T-helper 2 cell treated with Interferon-gamma antibody and Interleukin-4, amounts not matched to agents 100 ng/mL and 5 ng/mL, for 36 hours (primary cell): ENCODE results near the gene DYNC1H1. TPM values are rescaled to one million over a fixed set of nuclear protein-coding genes. Genes with fewer than 3 reads are reported as not detected.
"Not testable (repeated sequence)": the region's sequence is repeated elsewhere in the genome, so short reads cannot be mapped to it uniquely, and the experiment has no call there.

Experiments used
- intact Hi-C: fragments of 100-400 bp; cut with micrococcal nuclease; formaldehyde crosslinking; loops from one replicate; pipeline ENCODE4 v1.15.1; 2023
- total RNA-seq: library from RNA; stranded (reverse); gene quantifications from 2 replicates; pipeline ENCODE4 v1.2.3, GENCODE V29; 2022

The DYNC1H1 gene
- total RNA-seq, 1 donor from 2014 or later, result 284 TPM

DNA sequence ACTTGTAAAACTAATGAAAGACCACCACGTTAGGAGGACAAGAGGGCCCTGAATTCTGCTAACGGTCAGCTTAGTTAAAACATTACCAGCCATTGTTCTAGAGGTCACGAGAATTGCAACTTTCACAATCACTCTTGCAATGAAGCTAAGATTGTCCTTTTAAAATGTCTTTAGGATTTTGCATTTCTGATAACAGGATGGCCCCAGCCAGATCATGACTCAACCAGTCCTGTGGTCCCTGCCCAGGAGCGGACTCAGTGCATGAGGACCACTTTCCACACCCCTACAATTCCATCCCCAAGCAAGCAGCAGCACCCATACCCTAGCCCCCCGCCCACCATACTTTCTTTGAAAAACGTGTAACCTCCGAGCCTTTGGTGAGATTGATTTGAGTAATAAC is 93.8 kb downstream of the DYNC1H1 start:
- intact Hi-C loops, result no loop called here

GRCh38 chr14:102058961-102059360 is 94.6 kb downstream of the DYNC1H1 start:
- intact Hi-C loops, result no loop called here

DNA sequence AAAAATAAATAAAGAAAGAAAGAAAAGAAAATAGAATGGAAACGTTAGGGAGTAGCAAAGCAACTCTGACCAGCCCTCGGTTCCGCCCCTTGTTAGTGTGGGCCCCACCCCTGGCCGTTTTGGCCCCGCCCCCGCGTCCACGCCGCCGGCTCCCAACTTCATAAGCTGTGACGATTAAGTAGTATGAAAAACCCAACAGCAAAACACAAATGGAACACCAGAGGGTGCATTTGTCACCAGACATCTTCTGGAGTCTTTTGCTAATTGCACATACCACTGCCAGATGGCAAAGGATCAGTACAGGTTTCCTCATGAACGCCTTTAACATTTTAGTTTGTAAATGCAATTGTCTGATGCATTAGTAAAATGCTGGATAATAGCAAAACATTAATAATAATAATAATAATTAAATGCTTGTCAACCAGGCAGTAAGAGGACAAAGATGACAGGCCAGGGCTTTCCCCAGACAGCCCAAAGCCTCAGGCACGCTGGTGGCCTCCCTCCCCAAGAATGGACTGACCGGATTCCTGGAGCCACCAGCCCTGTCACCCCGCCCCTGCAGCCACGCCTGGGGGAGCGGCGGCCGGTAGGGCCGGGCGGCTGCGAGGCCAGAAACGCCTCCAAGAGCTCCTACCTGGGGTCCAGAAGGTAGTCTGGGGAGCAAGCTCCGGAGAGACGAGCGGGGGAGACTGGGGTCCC is 98.9 kb downstream of the DYNC1H1 start:
- intact Hi-C loops, result loop anchor here (1.0 kb wide), 1 partner anchor 33 kb away; no protein-coding TSS in a partner anchor

DNA sequence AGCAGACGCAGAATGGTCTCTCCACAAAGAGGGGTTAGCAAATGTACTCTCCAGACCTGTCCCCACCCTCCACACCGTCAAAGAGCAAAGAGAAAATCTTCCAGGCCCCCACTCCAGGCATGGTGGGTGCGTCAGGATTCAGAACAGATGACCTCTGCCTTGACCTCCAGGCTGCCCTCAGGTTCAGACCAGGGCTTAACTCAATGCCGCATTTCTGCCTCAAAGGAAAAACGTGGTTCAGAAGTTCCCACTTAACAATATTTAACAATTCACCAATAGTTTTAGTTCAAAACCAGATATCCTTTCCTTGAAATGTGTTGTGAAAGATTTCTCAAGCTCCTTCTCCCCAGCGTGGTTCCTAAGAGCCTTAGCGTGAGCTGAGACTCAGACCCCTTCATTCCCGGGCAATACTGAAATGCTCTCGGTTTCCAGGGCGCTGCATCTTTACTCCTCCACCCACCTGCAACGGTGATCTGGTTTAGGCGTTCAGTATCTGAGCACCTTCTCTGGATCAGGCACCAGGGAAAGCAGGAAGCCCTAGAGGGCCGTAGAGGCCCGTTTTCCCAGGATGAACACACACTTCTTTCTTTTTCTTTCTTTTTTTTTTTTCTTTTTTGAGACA is 99.5 kb downstream of the DYNC1H1 start:
- intact Hi-C loops, result loop anchor here (1.0 kb wide), 1 partner anchor 32 kb away; no protein-coding TSS in a partner anchor

DNA sequence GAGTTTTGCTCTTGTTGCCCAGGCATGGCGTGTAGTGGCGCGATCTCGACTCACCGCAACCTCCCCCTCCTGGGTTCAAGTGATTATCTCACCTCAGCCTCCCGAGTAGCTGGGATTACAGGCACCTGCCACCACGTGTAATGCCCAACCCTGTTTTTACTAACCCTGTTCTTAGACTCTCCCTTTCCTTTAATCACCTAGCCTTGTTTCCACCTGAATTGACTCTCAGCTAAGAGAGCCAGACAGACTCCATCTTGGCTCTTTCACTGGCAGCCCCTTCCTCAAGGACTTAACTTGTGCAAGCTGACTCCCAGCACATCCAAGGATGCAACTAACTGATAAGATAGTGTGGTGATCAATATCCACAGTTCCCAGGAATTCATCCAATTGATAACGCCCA is 100.2 kb downstream of the DYNC1H1 start:
- intact Hi-C loops, result not testable (repeated sequence)

DNA sequence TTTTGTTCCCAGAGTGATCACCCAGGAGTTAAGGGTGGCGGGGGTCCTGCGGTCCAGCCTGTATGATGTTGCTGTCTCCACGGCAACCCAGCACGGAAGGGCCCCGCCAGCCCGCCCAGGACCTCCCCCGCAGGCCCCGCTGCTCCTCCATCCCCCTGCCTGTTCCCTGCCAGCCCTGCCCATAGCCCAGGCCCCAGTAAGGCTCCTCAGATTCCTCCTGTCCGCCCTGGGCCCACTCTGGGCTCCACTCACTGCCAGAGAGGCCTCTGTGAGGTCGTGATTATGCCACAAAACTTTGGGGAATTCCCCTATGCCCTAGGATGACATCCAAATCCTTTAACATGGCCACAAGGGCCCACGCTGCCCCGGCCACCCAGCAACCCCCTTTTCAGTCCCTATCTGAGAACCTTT is 101.7 kb downstream of the DYNC1H1 start:
- intact Hi-C loops, result no loop called here

DNA sequence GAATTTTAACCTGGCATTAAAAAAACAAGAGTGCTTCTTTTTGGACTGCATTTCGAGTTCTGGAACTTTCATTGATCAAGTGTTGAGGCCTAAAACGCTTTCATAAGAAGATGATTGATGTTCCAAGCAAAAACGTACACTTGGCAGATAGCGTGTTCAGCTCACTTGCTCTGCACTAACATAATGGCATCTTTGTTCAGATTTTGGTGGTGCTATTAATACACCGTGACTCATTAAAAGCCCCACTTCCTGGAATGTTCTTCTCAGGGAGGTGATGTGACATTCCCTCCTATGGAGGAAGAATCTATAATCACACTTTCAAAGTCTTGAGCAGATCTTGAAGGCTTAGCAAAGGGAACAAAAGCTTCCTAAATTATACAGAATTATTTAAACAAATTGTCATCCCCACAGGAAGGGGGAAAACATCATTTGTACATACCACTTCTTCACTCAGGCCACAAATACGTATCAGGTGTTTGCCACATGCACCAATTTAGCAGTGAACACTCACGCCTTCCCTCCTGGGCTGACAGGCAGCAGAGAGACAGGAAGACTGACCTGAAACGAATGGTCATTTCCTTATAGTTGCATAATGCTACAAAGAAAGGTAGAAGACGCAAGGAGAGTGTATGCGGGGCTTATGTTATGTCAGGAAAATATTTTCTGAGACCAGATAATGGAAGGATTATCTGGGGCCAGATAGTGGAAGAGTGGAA is 107.1 kb downstream of the DYNC1H1 start:
- intact Hi-C loops, result no loop called here

DNA sequence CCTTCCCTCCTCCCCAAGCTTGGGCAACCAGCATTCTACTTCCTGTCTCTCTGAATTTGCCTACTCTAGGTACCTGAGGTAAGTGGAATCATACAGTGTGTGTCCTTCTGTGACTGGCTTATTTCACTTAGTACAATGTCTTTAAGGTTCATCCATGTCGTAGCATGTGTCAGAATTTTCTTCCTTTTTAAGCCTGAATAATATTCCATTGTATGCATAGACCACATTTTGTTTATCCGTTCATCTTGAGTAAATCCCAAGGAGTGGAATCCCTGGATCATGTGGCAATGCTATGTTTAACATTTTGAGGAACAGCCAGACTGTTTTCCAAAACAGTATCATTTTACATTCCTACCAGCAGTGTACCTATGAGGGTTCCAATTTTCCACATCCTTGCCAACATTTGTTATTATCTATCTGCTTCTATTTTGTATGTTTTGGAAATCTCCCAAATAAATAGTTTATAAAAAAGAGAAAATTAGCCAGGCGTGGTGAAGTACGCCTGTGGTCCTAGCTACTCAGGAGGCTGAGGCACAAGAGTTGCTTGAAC is 110.1 kb downstream of the DYNC1H1 start:
- intact Hi-C loops, result no loop called here

- intact Hi-C loops, result no loop called here
Measured at GRCh38 chr14:102075155-102075554, 110.8 kb downstream of the DYNC1H1 start.

DNA sequence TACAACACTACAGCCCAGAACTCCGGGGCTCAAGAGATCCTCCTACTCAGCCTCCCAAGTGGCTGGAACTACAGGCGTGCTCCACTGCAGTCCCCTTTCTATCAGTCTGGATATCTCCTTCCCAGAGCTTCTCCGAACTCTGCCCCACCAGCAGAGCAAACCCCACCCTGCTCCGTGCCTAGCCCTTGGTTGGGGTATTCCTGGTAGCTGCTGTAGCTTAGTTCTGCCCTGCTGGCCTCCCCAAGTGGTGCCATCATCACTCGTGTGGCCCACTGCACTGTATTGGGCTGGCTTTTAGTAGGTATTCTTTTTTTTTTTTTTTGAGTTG is 113.0 kb downstream of the DYNC1H1 start:
- intact Hi-C loops, result no loop called here

DNA sequence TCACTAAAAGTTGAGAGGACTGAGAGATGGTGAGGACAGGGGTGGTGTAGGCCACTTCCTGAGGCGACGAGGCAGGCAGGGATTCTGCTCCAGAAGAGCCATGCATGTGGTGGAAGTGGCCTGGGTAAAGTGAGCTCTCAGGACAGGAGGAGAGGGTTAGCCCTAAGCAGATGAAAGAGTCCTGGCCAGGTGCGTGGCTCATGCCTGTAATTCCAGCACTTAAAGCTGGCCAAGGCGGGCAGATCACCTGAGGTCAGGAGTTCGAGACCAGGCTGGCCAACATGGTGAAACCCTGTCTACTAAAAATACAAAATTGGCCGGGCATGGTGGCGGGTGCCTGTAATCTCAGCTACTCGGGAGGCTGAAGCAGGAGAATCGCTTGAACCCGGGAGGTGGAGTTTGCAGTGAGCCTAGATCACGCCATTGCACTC is 114.0 kb downstream of the DYNC1H1 start:
- intact Hi-C loops, result not testable (repeated sequence)

DNA sequence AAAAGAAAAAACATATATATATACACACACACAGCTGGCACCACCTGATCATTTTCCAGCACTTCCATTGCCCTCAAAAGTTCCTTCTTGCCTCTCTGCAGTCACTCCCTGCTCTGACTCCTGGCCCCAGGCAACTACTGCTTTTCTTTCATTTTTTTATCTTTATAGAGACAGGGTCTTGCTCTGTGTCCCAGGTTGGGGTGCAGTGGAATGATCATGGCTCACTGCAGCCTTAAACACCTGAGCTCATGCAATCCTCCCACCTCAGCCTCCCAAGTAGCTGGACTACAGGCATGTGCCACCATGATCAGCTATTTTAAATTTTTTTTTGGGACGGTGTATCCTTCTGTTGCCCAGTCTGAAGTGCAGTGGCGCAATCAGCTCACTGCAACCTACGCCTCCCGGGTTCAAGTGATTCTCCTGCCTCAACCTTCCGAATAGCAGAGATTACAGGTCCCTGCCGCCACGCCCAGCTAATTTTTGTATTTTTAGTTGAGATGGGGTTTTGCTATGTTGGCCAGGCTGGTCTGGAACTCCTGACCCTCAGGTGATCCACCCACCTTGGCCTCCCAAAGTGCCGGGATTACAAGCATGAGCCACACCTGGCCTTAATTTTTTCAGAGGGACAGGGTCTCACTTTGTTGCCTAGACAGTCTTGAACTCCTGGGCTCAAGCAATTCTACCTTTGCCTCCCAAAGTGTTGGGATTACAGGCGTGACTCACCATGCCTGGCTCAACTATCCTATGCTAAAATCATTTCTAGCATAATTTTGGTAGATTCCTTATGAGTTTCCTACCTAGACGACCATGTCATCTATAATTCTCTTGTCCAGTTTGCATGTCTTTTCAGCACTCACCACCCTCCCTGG is 114.7 kb downstream of the DYNC1H1 start:
- intact Hi-C loops, result no loop called here

- intact Hi-C loops, result no loop called here
Measured at GRCh38 chr14:102079700-102079979, 115.3 kb downstream of the DYNC1H1 start.

- intact Hi-C loops, result no loop called here
Measured at GRCh38 chr14:102080183-102081080, 116.1 kb downstream of the DYNC1H1 start.

- intact Hi-C loops, result no loop called here
Measured at GRCh38 chr14:102081231-102082080, 117.1 kb downstream of the DYNC1H1 start.

DNA sequence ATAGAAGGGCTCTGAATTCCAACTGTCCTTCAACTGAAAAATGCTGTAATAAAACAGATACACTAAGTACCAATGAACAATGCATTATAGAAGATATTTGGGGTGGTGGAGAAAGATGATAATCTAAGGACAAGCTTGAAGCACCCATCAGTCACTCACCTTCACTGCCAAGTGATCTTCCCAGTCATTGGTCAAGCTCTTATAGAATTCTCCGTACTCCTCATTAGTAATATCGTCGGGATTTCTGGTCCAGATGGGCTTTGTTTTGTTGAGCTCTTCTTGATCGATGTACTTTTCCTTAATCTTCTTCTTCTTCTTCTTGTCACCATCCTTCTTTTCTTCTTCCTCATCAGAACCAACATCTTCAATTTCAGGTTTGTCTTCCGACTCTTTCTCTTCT is 120.1 kb downstream of the DYNC1H1 start:
- intact Hi-C loops, result not testable (repeated sequence)

DNA sequence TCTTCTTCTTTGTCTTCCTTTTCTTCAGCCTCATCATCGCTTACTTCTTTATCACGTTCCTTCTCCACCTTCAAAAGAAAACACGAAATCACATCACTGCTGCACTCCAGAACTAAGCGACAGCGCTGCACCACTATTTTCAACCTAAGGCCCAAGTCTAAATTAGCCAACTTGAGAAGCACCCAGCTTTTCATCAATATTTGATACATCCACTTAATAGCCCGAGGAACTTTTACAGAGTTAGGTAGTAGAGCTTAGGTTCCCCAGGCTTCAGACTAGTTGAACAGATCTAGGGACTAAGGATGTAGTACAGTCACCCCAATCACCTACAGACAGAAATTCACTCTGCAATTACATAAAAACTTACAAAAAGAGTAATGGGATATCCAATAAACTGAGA is 120.6 kb downstream of the DYNC1H1 start:
- intact Hi-C loops, result loop anchor here (5.0 kb wide), 3 partner anchors 63 to 507 kb away; partner anchors contain the start of gene RCOR1

- intact Hi-C loops, result loop anchor here (5.0 kb wide), 3 partner anchors 63 to 507 kb away; partner anchors contain the start of gene RCOR1
Measured at GRCh38 chr14:102085488-102085887, 121.1 kb downstream of the DYNC1H1 start.
